NOMO-1 (cell line): ENCODE measurements around the gene MAP2K3.

Experiments
- DNase-seq, 2 experiments: peaks; one replicate each; lab custom pipeline; 2025; ENCODE audit not compliant: unreplicated experiment in 2 of 2; lab: John Stamatoyannopoulos, UW

Gene MAP2K3

DNA sequence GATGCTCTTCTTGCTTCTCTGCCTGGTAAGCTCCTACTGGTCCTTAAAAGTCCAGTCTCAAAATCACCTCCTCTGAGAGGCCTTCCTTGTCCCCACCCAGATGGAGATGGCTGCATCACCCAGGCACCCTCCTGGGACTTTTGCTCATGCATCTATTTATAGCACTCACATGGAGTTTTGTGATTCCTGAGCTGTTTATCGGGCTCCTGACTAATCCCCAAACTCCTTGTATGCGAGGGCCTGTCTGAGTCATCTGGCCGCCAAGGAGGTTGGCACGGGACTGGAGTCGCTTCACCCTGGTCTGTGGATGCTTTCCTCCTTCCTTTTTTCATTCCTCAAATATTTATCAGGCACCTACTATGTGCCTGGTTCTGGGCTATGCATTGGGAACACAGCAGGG is 2.3 kb upstream of the MAP2K3 start:
- DNase-seq, result no peak

- no peak for DNase-seq
Observed at GRCh38 chr17:21282850-21283249, 1.7 kb upstream of the MAP2K3 start.

DNA sequence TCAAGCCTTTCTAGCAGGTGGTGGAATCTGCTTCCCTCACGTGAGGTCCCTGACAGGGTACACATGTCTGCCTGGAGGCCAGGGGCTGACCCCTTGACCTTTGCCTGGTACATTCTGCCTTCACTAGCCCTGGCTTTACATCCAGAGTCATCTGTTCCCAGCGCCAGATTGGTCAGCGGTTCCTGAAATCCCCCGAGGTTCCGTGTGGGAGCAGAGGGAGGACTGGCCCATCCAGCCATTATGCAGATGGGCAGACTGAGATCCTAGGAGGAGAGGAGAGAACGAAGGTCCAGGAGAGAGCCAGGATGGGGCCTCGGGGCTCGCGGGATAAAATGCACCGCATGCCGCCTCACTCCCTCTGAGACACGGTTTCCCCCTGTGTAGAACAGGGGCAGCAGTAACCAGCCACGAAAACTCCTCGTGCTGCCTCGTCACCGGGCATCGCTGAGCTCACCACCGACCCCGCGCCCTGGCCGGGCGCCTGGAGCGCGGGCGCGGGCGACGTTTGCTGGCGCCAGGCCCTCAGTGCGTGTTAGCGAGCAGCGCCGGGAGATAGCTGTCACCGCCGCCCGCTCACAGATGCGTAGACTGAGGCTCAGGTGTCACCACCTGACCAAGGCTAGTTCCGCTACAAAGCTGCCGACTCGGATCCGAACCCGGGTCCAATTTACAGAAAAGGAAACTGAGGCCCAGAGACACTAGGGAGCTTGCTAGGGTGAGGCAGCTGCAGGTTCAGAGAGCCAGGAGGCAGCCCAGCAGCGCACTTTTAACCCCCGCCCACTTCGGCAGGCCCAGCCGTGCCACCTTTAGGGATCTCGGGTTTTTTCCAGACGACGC is 811 bp upstream of the MAP2K3 start:
- no peak for DNase-seq

DNA sequence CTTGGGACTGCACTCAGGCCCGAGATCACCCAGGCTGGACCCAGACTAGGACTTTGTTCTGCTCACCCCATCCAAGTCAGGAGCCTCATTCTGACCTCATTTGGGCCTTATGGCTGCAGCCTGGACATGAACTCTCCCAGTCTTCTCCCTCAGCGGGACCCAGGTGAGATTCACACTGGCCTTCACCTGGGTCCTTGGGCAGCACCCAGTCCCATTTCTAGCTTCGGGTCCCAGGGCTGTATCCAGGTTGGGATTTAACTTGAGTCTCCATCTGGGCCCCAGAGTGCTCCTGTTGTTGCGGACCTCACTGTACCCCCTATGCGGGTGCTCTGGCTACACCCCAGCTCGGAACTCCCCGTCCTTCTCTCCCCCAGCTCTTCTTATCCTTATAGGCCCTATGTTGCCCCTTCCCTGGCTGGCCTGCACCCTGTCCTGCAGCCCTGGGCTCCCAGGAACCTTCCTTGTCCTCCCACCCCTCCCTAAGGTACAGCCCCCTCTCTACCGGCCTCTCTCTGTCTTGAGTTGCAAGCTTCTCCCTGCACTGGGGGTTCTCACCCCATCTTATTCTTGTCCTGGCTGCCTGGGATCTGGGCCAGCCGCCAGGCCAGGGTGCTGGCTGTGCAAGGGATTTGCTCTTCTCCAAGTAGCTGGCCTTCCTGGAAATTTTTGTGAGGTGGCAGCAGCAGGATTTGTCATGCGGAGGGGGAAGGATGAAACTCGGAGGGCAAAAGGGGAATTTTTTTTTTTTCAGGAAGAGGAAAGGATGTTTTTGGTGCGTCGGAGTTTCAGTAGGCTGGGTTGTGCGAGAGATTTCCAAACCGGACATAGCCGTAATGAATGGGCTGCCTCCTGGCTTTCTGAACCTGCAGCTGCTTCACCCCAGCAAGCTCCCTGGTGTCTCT is 904 bp downstream of the MAP2K3 start:
- no peak for DNase-seq

- DNase-seq, result peak; percentile 69 to 79
Observed at GRCh38 chr17:21286066-21286770, 1.7 kb downstream of the MAP2K3 start.

DNA sequence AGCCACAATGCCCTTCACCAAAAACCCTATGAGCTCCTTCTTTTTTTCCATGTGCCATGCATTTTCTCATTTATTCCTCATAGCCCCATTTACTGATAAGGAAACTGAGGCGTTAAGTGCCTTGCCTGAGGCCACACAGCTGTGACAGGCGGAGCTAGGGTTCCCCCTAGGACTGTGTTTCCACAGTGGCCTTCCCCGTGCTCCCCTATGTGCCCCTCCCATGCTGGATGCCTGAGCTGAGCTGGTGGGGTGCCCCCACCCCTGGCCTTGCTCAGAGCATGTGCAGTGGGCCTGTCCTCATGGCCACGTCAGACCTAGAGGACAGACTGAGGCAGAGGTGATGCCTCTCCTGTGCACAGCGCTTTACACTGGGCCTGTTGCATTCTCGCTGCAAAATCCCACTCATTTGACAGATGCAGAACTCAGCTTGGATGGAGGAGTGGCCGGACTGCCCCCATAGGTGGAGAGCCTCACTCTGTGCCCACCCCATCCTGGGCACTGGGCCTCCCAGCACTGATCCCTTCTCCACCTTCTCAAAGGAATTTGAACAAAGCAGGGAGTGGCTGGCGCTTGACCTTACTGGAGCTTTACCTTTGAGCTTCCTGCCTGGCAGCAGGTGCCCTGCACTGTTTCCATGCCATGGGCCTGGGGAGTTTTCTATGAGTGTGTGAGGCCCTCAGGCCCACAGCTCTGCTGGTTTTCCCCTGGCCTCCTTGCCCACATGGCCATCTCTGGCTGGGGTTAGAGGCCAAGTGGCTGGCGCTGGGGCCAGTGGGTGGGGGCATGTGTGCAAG is 2.6 kb downstream of the MAP2K3 start:
- DNase-seq, result no peak

DNA sequence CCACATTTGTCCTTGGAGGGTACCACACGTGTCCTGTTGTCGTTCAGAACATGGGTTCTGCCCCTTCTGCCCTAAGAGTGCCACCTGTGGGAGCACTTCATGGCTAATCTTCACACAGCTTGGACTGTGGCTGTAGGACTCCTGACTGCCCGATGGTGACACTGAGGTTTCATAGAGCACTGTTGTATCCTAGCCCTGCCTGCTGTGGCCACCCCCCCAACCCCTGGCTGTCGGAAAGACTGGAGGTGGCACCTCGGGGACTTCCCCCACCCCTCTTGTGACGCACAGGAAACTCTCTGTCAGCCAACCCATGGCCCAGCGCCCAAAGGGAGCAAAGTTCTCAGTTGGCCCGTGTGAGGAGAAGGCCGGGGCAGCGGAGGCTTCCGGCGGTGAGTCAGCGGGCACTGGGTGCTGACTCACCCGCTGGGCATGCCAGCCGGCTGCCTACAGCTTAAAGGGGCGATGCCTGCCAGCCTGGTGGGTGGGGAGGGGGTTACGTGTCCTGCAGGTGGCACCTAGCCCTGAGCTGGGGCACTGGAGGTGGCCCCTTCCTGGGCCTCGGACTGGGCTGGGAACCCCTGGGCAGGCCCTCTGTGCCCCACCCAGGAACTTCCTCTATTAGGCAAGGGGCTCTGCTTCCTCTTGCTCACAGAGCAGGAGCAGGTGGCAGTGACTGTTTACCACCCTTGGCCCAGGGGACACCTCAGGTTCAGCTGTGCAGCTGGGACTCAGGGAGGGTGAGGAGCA is 3.4 kb downstream of the MAP2K3 start:
- peak; percentile 95 to 97 for DNase-seq

GRCh38 chr17:21288571-21289017 is 4.1 kb downstream of the MAP2K3 start:
- DNase-seq, result peak; percentile 23 to 46

GRCh38 chr17:21289175-21289901 is 4.8 kb downstream of the MAP2K3 start:
- no peak for DNase-seq

- no peak for DNase-seq
Observed at GRCh38 chr17:21289902-21290571, 5.5 kb downstream of the MAP2K3 start.

- DNase-seq, result no peak
Observed at GRCh38 chr17:21291357-21291756, 6.8 kb downstream of the MAP2K3 start.

- DNase-seq, result no peak
Observed at GRCh38 chr17:21291862-21292261, 7.4 kb downstream of the MAP2K3 start.

- DNase-seq, result no peak
Observed at GRCh38 chr17:21292867-21293830, 8.6 kb downstream of the MAP2K3 start.

DNA sequence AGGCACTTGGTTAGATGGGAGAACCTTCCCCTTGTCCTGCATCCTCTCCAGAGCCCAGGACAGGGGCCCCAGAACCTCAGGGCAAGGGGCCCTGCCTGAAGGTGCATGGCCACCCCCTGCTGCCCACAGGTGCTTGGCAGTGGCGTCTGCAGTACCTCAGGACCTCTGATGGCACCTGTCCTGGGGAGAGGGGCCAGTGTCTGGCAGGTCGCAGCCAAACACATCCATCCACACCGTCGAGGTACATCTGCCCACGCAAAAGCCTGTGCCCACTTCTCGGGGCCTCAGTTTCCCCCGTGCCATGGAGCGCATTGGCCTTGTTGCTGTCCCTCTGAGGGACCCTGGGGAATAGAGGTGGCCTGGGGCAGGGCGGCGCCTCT is 9.3 kb downstream of the MAP2K3 start:
- no peak for DNase-seq

DNA sequence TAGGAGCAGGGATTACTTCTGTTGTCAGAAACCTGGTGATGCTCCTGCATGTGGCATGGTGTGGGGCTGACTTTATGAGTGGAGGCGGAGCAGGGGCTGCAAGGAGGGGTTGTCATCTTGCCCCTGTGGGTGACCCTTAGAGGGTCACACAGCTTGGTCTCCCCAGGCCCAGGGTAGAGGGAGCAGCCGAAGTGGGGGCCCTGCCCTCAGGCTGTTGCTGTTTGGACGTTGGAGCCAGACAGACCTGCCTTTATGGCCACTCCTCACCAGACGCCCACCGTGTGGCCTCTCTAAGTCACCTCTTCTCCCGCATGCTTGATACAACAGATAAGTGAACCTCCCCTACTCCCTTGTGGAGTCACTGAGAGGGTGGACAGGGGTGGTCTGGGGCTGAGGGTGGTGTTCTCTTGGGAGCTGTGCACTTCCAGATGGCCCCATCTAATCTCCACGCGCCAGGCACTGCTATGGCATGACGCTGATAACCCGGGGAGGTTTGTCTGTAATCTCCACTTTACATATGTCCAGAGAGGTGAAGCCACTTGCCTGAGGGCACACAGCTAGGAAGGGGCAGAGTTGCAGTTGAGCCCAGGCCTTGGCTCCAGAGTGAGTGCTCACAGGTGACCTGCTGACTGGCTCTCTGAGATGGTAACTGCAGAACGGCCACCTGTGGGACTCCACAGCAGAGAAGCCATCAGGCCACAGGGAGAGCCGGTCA is 10.0 kb downstream of the MAP2K3 start:
- DNase-seq, result no peak

DNA sequence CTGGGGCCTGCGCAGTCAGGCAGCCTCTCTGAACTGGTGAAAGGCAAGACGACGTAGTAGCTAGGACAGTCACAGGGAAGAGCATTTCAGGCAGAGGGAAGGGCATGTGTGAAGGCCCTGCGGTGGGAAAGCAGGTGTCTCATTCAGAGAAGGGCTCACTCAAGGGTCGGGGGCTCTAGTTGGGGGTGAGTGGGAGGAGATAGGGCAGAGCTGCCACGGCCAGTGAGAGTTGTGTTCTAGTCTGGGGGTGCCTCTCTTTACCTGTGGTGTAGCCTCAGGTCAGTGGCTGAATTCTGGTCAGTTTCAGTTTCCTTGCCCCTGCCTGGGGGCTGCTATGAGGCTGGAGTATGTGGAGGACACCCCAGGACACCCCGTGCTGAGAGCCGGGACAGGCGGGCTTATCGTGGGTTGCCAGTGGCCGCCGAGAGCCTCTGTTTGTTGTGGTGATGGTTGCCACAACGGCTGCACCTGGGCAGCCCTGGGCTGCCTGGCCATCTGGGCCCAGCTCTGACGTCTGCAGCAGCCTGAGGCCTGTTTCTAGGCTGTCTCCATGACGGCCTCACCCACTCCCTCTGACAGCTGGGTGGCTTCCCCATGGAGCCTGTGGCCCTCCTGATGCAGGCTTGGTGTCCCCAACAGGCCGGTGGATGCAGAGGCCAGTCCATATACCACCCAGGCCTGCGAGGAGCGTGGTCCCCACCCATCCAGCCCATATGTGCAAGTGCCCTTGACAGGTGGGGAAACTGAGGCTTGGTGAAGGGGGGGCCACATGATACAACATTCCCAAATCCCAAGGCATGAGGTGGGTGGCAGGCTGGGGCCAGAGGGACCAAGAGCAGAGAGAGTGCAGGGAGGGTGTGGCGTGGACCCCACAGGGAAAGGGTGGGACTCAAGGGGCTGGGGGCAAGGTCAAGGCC is 10.8 kb downstream of the MAP2K3 start:
- DNase-seq, result no peak
